ENCODE data around the gene RBM25.
"Not testable (repeated sequence)": the region's sequence is repeated elsewhere in the genome, so short reads cannot be mapped to it uniquely, and the experiment has no call there.

The RBM25 gene

GRCh38 chr14:73168691-73169090 lies 110.4 kb downstream of the RBM25 start:
- no peak for DNase-seq (ENCODE audit: low spot score)

DNA sequence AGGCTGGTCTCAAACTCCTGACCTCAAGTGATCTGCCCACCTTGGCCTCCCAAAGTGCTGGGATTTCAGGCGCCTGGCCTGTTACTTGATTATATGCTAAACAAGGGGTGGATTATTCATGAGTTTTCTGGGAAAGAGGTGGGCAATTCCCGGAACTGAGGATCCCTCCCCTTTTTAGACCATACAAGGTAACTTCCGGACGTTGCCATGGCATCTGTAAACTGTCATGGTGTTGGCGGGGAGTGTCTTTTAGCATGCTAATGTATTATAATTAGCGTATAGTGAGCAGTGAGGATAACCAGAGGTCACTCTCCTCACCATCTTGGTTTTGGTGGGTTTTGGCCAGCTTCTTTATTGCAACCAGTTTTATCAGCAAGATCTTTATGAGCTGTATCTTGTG lies 111.5 kb downstream of the RBM25 start:
- not testable (repeated sequence) for DNase-seq (ENCODE audit: low spot score)

DNA sequence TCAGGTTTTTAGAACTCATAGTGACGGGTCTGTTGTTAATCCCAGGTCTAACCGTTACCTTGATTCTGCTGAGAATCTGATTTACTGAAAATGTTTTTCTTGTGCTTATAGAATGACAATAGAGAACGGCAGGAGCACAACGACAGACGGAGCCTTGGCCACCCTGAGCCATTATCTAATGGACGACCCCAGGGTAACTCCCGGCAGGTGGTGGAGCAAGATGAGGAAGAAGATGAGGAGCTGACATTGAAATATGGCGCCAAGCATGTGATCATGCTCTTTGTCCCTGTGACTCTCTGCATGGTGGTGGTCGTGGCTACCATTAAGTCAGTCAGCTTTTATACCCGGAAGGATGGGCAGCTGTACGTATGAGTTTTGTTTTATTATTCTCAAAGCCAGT lies 112.4 kb downstream of the RBM25 start:
- DNase-seq (ENCODE audit: low spot score): no peak

- DNase-seq (ENCODE audit: low spot score): no peak
Observed at GRCh38 chr14:73172500-73172899, 114.2 kb downstream of the RBM25 start.

- DNase-seq (ENCODE audit: low spot score): peak; percentile 2
Observed at GRCh38 chr14:73173092-73173735, 114.9 kb downstream of the RBM25 start.
